Fibroblast of pulmonary artery (primary cell): ENCODE measurements around the gene LPGAT1.
A peak's percentile ranks its signal among the peaks of the same experiment; 100 is the strongest.
"Not testable (repeated sequence)": the region's sequence is repeated elsewhere in the genome, so short reads cannot be mapped to it uniquely, and the experiment has no call there.

ENCODE experiments used
- DNase-seq: peaks from one replicate; pipeline ENCODE4 v3.0.0-alpha.2; 2010; ENCODE audit warnings: low read depth
- H3K4me3 ChIP-seq: replicated peaks from 2 replicates; pipeline ENCODE4 v1.5.1; 2011; ENCODE audit warnings: low read depth, mild to moderate bottlenecking, control low read depth, low read length, moderate library complexity
- CTCF ChIP-seq: IDR thresholded peaks from 2 replicates; pipeline ENCODE4 v1.5.1; 2011; ENCODE audit warnings: mild to moderate bottlenecking, control low read depth, low read length, inconsistent platforms; ENCODE audit errors: missing control alignments

The LPGAT1 gene

GRCh38 chr1:211830328-211831142 is at the start of gene LPGAT1:
Gene LPGAT1, minus strand, starts transcription at chr1:211830763. Its CDS starts 1,467 bp downstream, at chr1:211829296.
- peak; percentile 15 for TF ChIP-seq CTCF
- H3K4me3 ChIP-seq: peak within 1 kb of the TSS; percentile 59
- peak; percentile 59 for DNase-seq

- no peak overlapping the region for H3K4me3 ChIP-seq
- DNase-seq: no peak
- no peak for TF ChIP-seq CTCF
Measured at GRCh38 chr1:211879475-211879874, 48.9 kb upstream of the LPGAT1 start.

GRCh38 chr1:211876851-211877590 is 46.5 kb upstream of the LPGAT1 start:
- H3K4me3 ChIP-seq: no peak overlapping the region
- DNase-seq: no peak
- TF ChIP-seq CTCF: no peak

- no peak for DNase-seq
- TF ChIP-seq CTCF: no peak
Measured at GRCh38 chr1:211875541-211875940, 45.0 kb upstream of the LPGAT1 start.

GRCh38 chr1:211874521-211875347 is 44.2 kb upstream of the LPGAT1 start:
- H3K4me3 ChIP-seq: no peak overlapping the region
- TF ChIP-seq CTCF: no peak
- DNase-seq: no peak

More at GRCh38 chr1:211875541-211875940, 45.0 kb upstream of the LPGAT1 start:
- H3K4me3 ChIP-seq: no peak overlapping the region

- not testable (repeated sequence) for DNase-seq, H3K4me3 ChIP-seq
Measured at GRCh38 chr1:211873731-211874130, 43.2 kb upstream of the LPGAT1 start.

GRCh38 chr1:211870156-211870555 is 39.6 kb upstream of the LPGAT1 start:
- no peak for TF ChIP-seq CTCF
- H3K4me3 ChIP-seq: no peak overlapping the region
- peak; percentile 6 for DNase-seq
